ENCODE data around the gene ZNF652. TPM values are rescaled to one million over a fixed set of nuclear protein-coding genes. Genes with fewer than 3 reads are reported as not detected.
"Not testable (repeated sequence)": the region's sequence is repeated elsewhere in the genome, so short reads cannot be mapped to it uniquely, and the experiment has no call there.

Gene ZNF652
- total RNA-seq, 1 experiment from 2014 or later: 92.6 TPM

DNA sequence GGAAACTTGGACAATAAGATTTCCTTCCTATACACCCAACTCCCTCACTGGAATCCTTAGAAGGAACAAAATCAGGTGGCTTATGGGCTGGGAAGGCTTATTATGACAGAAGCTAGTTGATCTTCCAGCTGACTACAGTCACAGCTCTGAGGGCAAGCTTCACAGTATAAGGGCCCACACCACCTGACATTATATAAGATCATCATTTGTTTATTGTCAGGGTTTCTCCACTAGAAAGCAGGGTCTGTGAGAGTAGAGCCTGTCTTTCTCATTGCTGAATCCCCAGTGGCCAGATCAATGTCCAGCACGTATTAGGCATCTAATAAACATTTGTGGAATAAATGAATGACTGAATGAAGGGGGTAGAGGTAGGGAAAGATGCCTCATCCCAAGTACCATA lies 73.7 kb downstream of the ZNF652 start:
- H3K27me3 Mint-ChIP-seq (ENCODE audit: insufficient read depth, unreplicated experiment): no peaks in the 10 kb centered on the region
- CTCF ChIA-PET: no interaction called here

DNA sequence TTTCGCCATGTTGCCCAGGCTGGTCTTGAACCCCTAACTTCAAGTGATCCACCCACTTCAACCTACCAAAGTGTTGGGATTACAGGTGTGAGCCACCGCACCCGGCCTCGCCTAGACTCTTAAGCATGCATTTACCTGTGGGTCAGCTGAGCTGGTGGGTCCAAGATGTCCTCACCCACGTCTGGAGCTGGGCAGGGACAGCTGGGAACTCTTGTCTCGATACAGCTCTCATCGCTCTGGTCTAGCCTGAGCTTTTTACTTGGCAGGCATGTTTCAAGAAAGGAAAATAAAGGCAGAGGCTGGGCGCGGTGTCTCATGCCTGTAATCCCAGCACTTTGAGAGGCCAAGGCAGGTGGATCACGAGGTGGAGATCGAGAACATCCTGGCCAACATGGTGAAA lies 74.6 kb downstream of the ZNF652 start:
- no TSS peak for BruUV-seq (replicated peaks)

More for the DNA sequence above, 73.7 kb downstream of the ZNF652 start:
- Mint-ChIP-seq H3K4me3 (ENCODE audit: unreplicated experiment) (no peak overlapping the region), H3K27ac (ENCODE audit: unreplicated experiment) (no peak overlapping the region), H3K4me1 (ENCODE audit: low read depth, unreplicated experiment) (no peaks in the 10 kb centered on the region), H3K36me3 (ENCODE audit: insufficient read depth, unreplicated experiment) (peaks cover 23% of the 10 kb centered on the region), H3K9me3 (ENCODE audit: unreplicated experiment) (no peaks in the 10 kb centered on the region)
- Histone ChIP-seq H3K36me3 (ENCODE audit: control insufficient read depth, insufficient read depth, low read length) (0 out of 2 replicates have a peak, but pooled peaks cover 4% of the 10 kb centered on the region), H3K9me3 (no peaks in the 10 kb centered on the region), H3K4me1 (no peaks in the 10 kb centered on the region), H3K4me3 (ENCODE audit: low read depth, low read length) (no peak overlapping the region), H3K27me3 (replicated peaks; ENCODE audit: control insufficient read depth, insufficient read depth, low read length) (no peaks in the 10 kb centered on the region)
- TF ChIP-seq, protein P1, sequence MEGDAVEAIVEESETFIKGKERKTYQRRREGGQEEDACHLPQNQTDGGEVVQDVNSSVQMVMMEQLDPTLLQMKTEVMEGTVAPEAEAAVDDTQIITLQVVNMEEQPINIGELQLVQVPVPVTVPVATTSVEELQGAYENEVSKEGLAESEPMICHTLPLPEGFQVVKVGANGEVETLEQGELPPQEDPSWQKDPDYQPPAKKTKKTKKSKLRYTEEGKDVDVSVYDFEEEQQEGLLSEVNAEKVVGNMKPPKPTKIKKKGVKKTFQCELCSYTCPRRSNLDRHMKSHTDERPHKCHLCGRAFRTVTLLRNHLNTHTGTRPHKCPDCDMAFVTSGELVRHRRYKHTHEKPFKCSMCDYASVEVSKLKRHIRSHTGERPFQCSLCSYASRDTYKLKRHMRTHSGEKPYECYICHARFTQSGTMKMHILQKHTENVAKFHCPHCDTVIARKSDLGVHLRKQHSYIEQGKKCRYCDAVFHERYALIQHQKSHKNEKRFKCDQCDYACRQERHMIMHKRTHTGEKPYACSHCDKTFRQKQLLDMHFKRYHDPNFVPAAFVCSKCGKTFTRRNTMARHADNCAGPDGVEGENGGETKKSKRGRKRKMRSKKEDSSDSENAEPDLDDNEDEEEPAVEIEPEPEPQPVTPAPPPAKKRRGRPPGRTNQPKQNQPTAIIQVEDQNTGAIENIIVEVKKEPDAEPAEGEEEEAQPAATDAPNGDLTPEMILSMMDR (IDR thresholded peaks at IDR 0.05; ENCODE audit: insufficient read depth in 1 of 2, low read depth in 1 of 2, low read length in 1 of 2, severe bottlenecking in 1 of 2, unreplicated experiment in 1 of 2): no peak
- POLR2A ChIA-PET: no interaction called here
- intact Hi-C loops (cut with micrococcal nuclease; ENCODE audit: unreplicated experiment): no loop called here
- DNase-seq: peak in 1 of 2 experiments; percentile 12
- no TSS peak for BruUV-seq (replicated peaks)

DNA sequence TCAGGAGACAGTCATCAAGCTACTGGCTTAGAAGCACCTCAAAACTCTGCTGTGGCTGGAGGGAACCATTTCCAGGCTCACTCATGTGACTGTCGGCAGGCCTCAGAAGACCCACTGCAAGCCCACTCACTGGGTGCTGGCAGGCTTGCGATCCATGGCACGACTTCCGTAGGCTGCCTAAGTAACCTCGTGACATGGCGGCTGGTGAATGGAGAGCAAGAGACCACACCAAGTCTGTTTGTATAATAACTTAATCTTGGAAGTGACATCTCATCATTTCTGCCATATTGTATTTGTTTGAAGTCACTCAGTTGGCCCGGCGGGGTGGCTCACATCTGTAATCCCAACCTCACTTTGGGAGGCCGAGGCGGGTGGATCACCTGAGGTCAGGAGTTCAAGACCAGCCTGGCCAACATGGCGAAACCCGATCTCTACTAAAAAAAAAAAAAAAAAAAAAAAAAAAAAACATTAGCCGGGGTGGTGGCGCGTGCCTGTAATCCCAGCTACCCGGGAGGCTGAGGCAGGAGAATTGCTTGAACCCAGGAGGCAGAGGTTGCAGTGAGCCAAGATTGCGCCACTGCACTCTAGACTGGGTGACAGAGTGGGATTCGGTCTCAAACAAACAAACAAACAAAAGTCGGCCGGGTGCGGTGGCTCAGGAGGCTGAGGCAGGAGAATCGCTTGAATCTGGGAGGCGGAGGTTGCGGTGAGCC lies 75.6 kb downstream of the ZNF652 start:
- BruUV-seq (replicated peaks); H3K27me3 Mint-ChIP-seq (ENCODE audit: insufficient read depth, unreplicated experiment); H3K36me3 ChIP-seq (ENCODE audit: control insufficient read depth, insufficient read depth, low read length); H3K4me1 Mint-ChIP-seq (ENCODE audit: low read depth, unreplicated experiment); intact Hi-C loops (cut with micrococcal nuclease; ENCODE audit: unreplicated experiment); H3K4me3 Mint-ChIP-seq (ENCODE audit: unreplicated experiment); H3K4me3 ChIP-seq (ENCODE audit: low read depth, low read length); H3K9me3 Mint-ChIP-seq (ENCODE audit: unreplicated experiment); H3K4me1 ChIP-seq; H3K27ac Mint-ChIP-seq (ENCODE audit: unreplicated experiment); H3K27me3 ChIP-seq (replicated peaks; ENCODE audit: control insufficient read depth, insufficient read depth, low read length); POLR2A ChIA-PET; H3K9me3 ChIP-seq: not testable (repeated sequence)
- peak in 1 of 2 experiments; percentile 36 for DNase-seq
- CTCF ChIA-PET: interaction anchor here (0.7 kb wide), 1 partner anchor 206 kb away, joined by 3 read pairs; no protein-coding TSS in a partner anchor
- H3K36me3 Mint-ChIP-seq (ENCODE audit: insufficient read depth, unreplicated experiment): peaks cover 17% of the 10 kb centered on the region

More for the DNA sequence above, 74.6 kb downstream of the ZNF652 start:
- Mint-ChIP-seq H3K4me1 (ENCODE audit: low read depth, unreplicated experiment) (no peaks in the 10 kb centered on the region), H3K9me3 (ENCODE audit: unreplicated experiment) (no peaks in the 10 kb centered on the region), H3K27me3 (ENCODE audit: insufficient read depth, unreplicated experiment) (no peaks in the 10 kb centered on the region), H3K27ac (ENCODE audit: unreplicated experiment) (no peak overlapping the region), H3K4me3 (ENCODE audit: unreplicated experiment) (no peak overlapping the region), H3K36me3 (ENCODE audit: insufficient read depth, unreplicated experiment) (peaks cover 20% of the 10 kb centered on the region)
- DNase-seq: peak in 1 of 2 experiments; percentile 35
- TF ChIP-seq, protein P1 (IDR thresholded peaks at IDR 0.05; ENCODE audit: insufficient read depth in 1 of 2, low read depth in 1 of 2, low read length in 1 of 2, severe bottlenecking in 1 of 2, unreplicated experiment in 1 of 2): no peak
- Histone ChIP-seq H3K4me3 (ENCODE audit: low read depth, low read length) (no peak overlapping the region), H3K9me3 (no peaks in the 10 kb centered on the region), H3K27me3 (replicated peaks; ENCODE audit: control insufficient read depth, insufficient read depth, low read length) (no peaks in the 10 kb centered on the region), H3K4me1 (no peaks in the 10 kb centered on the region), H3K36me3 (ENCODE audit: control insufficient read depth, insufficient read depth, low read length) (0 out of 2 replicates have a peak, but pooled peaks cover 4% of the 10 kb centered on the region)
- intact Hi-C loops (cut with micrococcal nuclease; ENCODE audit: unreplicated experiment): no loop called here
- ChIA-PET CTCF (interaction anchor here (0.7 kb wide), 2 partner anchors 207 to 432 kb away, joined by 3 read pairs; no protein-coding TSS in a partner anchor), POLR2A (no interaction called here)
